ENCODE data around the gene SNRPA1.

SNRPA1 gene

GRCh38 chr15:101320501-101321052 lies 25.5 kb upstream of the SNRPA1 start:
- POLR2A ChIA-PET: no interaction called here
- no peak overlapping the region; the same call in 1 of the 2 replicates for H3K4me3 ChIP-seq (ENCODE audit: low read depth, low read length)
- peak; percentile 38 for TF ChIP-seq CTCF (IDR thresholded peaks at IDR 0.05; ENCODE audit: insufficient read depth, low read length, missing control alignments)
- no peak for DNase-seq (ENCODE audit: low read depth, low spot score)
- CTCF ChIA-PET: interaction anchor here (0.7 to 5.9 kb wide), 3 partner anchors 17 to 320 kb away, joined by 3 to 40 read pairs (median 18); no protein-coding TSS in a partner anchor

- no peak for DNase-seq (ENCODE audit: low read depth, low spot score)
- CTCF ChIA-PET: interaction anchor here (4.5 to 5.9 kb wide), 2 partner anchors 16 to 322 kb away, joined by 18 to 40 read pairs; no protein-coding TSS in a partner anchor
Measured at GRCh38 chr15:101318839-101319238, 23.8 kb upstream of the SNRPA1 start.

GRCh38 chr15:101318147-101318819 lies 23.2 kb upstream of the SNRPA1 start:
- ChIA-PET CTCF (interaction anchor here (4.5 to 5.9 kb wide), 2 partner anchors 15 to 322 kb away, joined by 18 to 40 read pairs; no protein-coding TSS in a partner anchor), POLR2A (no interaction called here)
- H3K4me3 ChIP-seq (ENCODE audit: low read depth, low read length): no peak overlapping the region
- no peak for DNase-seq (ENCODE audit: low read depth, low spot score)
- no peak for TF ChIP-seq CTCF (IDR thresholded peaks at IDR 0.05; ENCODE audit: insufficient read depth, low read length, missing control alignments)

More at GRCh38 chr15:101318839-101319238, 23.8 kb upstream of the SNRPA1 start:
- POLR2A ChIA-PET: no interaction called here
- no peak overlapping the region for H3K4me3 ChIP-seq (ENCODE audit: low read depth, low read length)
- TF ChIP-seq CTCF (IDR thresholded peaks at IDR 0.05; ENCODE audit: insufficient read depth, low read length, missing control alignments): no peak

GRCh38 chr15:101317336-101317872 lies 22.4 kb upstream of the SNRPA1 start:
- TF ChIP-seq CTCF (IDR thresholded peaks at IDR 0.05; ENCODE audit: insufficient read depth, low read length, missing control alignments): no peak
- POLR2A ChIA-PET: no interaction called here
- H3K4me3 ChIP-seq (ENCODE audit: low read depth, low read length): no peak overlapping the region
- CTCF ChIA-PET: interaction anchor here (1.2 to 5.9 kb wide), 2 partner anchors 19 to 323 kb away, joined by 3 to 40 read pairs; no protein-coding TSS in a partner anchor
- no peak for DNase-seq (ENCODE audit: low read depth, low spot score)

- CTCF ChIA-PET: interaction anchor here (1.2 to 5.9 kb wide), 2 partner anchors 19 to 324 kb away, joined by 3 to 40 read pairs; no protein-coding TSS in a partner anchor
- H3K4me3 ChIP-seq (ENCODE audit: low read depth, low read length): no peak overlapping the region
- no peak for TF ChIP-seq CTCF (IDR thresholded peaks at IDR 0.05; ENCODE audit: insufficient read depth, low read length, missing control alignments)
- no peak for DNase-seq (ENCODE audit: low read depth, low spot score)
- POLR2A ChIA-PET: no interaction called here
Measured at GRCh38 chr15:101316529-101316928, 21.5 kb upstream of the SNRPA1 start.

- TF ChIP-seq CTCF (IDR thresholded peaks at IDR 0.05; ENCODE audit: insufficient read depth, low read length, missing control alignments): no peak
- ChIA-PET POLR2A (no interaction called here), CTCF (no interaction called here)
- H3K4me3 ChIP-seq (ENCODE audit: low read depth, low read length): no peak overlapping the region
- no peak for DNase-seq (ENCODE audit: low read depth, low spot score)
Measured at GRCh38 chr15:101315736-101316135, 20.7 kb upstream of the SNRPA1 start.

Measured in AG04449 (cell line).